HepG2 (cell line): ENCODE results near the gene ATL2. TPM values are rescaled to one million over a fixed set of nuclear protein-coding genes. Genes with fewer than 3 reads are reported as not detected.

Experiments used
- ATAC-seq: fragments of 200-7000 bp; cut with Tn5 transposase; 3 replicates; pipeline ENCODE4 v1.9.1; 2020; ENCODE audit warnings: mild to moderate bottlenecking, moderate library complexity
- BruUV-seq: library from RNA; stranded (reverse); fragments of 400-500 nt; replicated peaks from 2 replicates; lab custom pipeline; 2021; lab: Mats Ljungman, UMichigan
- CTCF ChIA-PET: fragments of 300-600 bp; formaldehyde crosslinking; extraction: SDS; loops from one replicate; lab custom pipeline; 2021; ENCODE audit warnings: low total read pairs, inconsistent platforms, low intra/inter-chr PET ratio; lab: Yijun Ruan, JAX
- POLR2A ChIA-PET: fragments of 350-600 bp; sonication (Branson Sonifier 250); formaldehyde crosslinking; loops from one replicate; lab custom pipeline; 2020; ENCODE audit warnings: antibody characterized with exemption, inconsistent platforms; lab: Yijun Ruan, JAX
- DNase-seq: peaks from one replicate; pipeline ENCODE4 v3.0.0-alpha.2; 2015; ENCODE audit warnings: low spot score
- FAIRE-seq: peaks from 3 replicates; lab custom pipeline; 2011; peaks lifted over from hg19 to GRCh38; lab: Jason Lieb, UNC
- H2AFZ ChIP-seq: one replicate; pipeline ENCODE4 v1.6.1; 2011; ENCODE audit warnings: low read length, inconsistent platforms
- H3K27ac ChIP-seq: fragments of 300-600 bp; 3 replicates; pipeline ENCODE4 v1.8.0; 2011; ENCODE audit warnings: mixed run types, mild to moderate bottlenecking, mixed read lengths, low read length, inconsistent platforms; ENCODE audit not compliant: insufficient read depth; ENCODE audit errors: extremely low read length
- H3K27me3 ChIP-seq, 2 experiments: fragments of 200-600 bp in 1 of 2; 2 replicates in 1 of 2; 3 replicates in 1 of 2; pipeline versions ENCODE4 v1.6.0 to v1.8.0; 2011; ENCODE audit warnings: low read length in 2 of 2, mild to moderate bottlenecking in 2 of 2, moderate library complexity in 2 of 2, inconsistent platforms in 1 of 2; ENCODE audit not compliant: insufficient read depth in 2 of 2, control insufficient read depth in 1 of 2
- H3K36me3 ChIP-seq, 2 experiments: fragments of 200-600 bp in 1 of 2; replicated peaks in 1 of 2; 2 replicates in 1 of 2; 3 replicates in 1 of 2; pipeline versions ENCODE4 v1.5.1 to v1.8.0; 2011; ENCODE audit warnings: low read length in 2 of 2, inconsistent platforms in 1 of 2; ENCODE audit not compliant: insufficient read depth in 2 of 2, control insufficient read depth in 1 of 2
- H3K4me1 ChIP-seq: 2 replicates; pipeline ENCODE4 v1.5.1; 2012; ENCODE audit warnings: low read length, inconsistent platforms; ENCODE audit not compliant: insufficient read depth
- H3K4me2 ChIP-seq: 2 replicates; pipeline ENCODE4 v1.6.0; 2011; ENCODE audit warnings: low read depth, low read length, inconsistent platforms
- H3K4me3 ChIP-seq, 3 experiments: fragments of 200-600 bp in 1 of 3; sonication (generic), shearing (Covaris generic) in 1 of 3; replicated peaks in 1 of 3; 2 replicates each; pipeline ENCODE4 v1.5.1; 2011 to 2016; ENCODE audit warnings: low read length in 3 of 3, inconsistent platforms in 2 of 3, low read depth in 2 of 3, mild to moderate bottlenecking in 2 of 3, control low read depth in 1 of 3, mixed read lengths in 1 of 3; ENCODE audit not compliant: insufficient read depth in 1 of 3
- H3K79me2 ChIP-seq: one replicate; pipeline ENCODE4 v1.6.1; 2011; ENCODE audit warnings: low read length, inconsistent platforms; ENCODE audit not compliant: insufficient read depth
- H3K9ac ChIP-seq: 2 replicates; pipeline ENCODE4 v1.6.0; 2011; ENCODE audit warnings: mild to moderate bottlenecking, low read depth, low read length, inconsistent platforms; ENCODE audit not compliant: insufficient read depth
- H3K9me3 ChIP-seq: 2 replicates; pipeline ENCODE4 v1.5.1; 2012; ENCODE audit warnings: mild to moderate bottlenecking, low read length
- H4K20me1 ChIP-seq: 2 replicates; pipeline ENCODE4 v1.6.0; 2011; ENCODE audit warnings: inconsistent platforms, mild to moderate bottlenecking, low read length, moderate library complexity; ENCODE audit not compliant: insufficient read depth
- BCLAF1 ChIP-seq: fragments of 450-650 bp; IDR thresholded peaks from 2 replicates; pipeline ENCODE4 v1.6.1; 2017; ENCODE audit warnings: mild to moderate bottlenecking
- FOXP1 ChIP-seq, 2 experiments: fragments of 450-650 bp in 1 of 2; IDR thresholded peaks; 2 replicates each; pipeline ENCODE4 v1.6.1; 2017 to 2018; ENCODE audit warnings: antibody characterized with exemption in 1 of 2
- GLI4 ChIP-seq: sonication (generic); formaldehyde crosslinking; IDR thresholded peaks from 2 replicates; pipeline ENCODE4 v1.5.1; 2020; ENCODE audit warnings: missing genetic modification reagents, mild to moderate bottlenecking, moderate library complexity, borderline replicate concordance
- MIXL1 ChIP-seq: IDR thresholded peaks from 2 replicates; pipeline ENCODE4 v1.6.1; 2016
- NR2F6 ChIP-seq, 2 experiments: IDR thresholded peaks; 2 replicates each; pipeline ENCODE4 v1.6.1; 2016; ENCODE audit warnings: antibody characterized with exemption in 1 of 2, mild to moderate bottlenecking in 1 of 2
- ZNF343 ChIP-seq: sonication (generic); formaldehyde crosslinking; IDR thresholded peaks from 2 replicates; pipeline ENCODE4 v1.4.0; 2020; ENCODE audit warnings: mild to moderate bottlenecking, missing genetic modification reagents
- ZNF597 ChIP-seq: sonication (generic); formaldehyde crosslinking; IDR thresholded peaks from 2 replicates; pipeline ENCODE4 v1.5.0; 2020; ENCODE audit warnings: missing genetic modification reagents
- ZNF598 ChIP-seq: sonication (generic); formaldehyde crosslinking; IDR thresholded peaks from 2 replicates; pipeline ENCODE4 v1.5.1; 2020; ENCODE audit warnings: mild to moderate bottlenecking, missing genetic modification reagents, borderline replicate concordance
- ZNF607 ChIP-seq: sonication (generic); formaldehyde crosslinking; IDR thresholded peaks from 2 replicates; pipeline ENCODE4 v1.5.1; 2020; ENCODE audit warnings: missing genetic modification reagents, mild to moderate bottlenecking, borderline replicate concordance
- WGBS: methylation state at CpG from one replicate; pipeline ENCODE4 v1.1.6; 2017; ENCODE audit warnings: low lambda C conversion rate; 5-methylcytosine and 5-hydroxymethylcytosine counted together
- in situ Hi-C: cut with HindIII; loops from 2 replicates; pipeline ENCODE4 v1.10.0; 2017; ENCODE audit warnings: low pct_unique_long_range_greater_than_20kb; ENCODE audit not compliant: extremely low pct_ligation_motif_present
- intact Hi-C: fragments of 100-400 bp; cut with micrococcal nuclease; formaldehyde crosslinking; loops from one replicate; pipeline ENCODE4 v1.10.0; 2022; ENCODE audit not compliant: unreplicated experiment
- polyA plus RNA-seq, 8 experiments: library from polyadenylated mRNA; depleted of rRNA in 3 of 8; stranded (reverse) in 7 of 8; unstranded in 1 of 8; fragments of >200 nt; fragmentation: Illumina TruSeq in 4 of 8; extraction: Trizol in 4 of 8; gene quantifications; 2 replicates each; pipeline versions ENCODE4 v1.2.1 to v1.2.3, GENCODE V29; 2011 to 2016; ENCODE audit warnings: low read depth in 4 of 8, missing spikeins in 1 of 8, mixed read lengths in 1 of 8; ENCODE audit not compliant: insufficient read depth in 1 of 8
- total RNA-seq, 5 experiments: library from RNA; depleted of rRNA; stranded (reverse); fragments of >200 nt; fragmentation: Illumina TruSeq; extraction: Trizol; gene quantifications; 2 replicates each; pipeline ENCODE4 v1.2.3, GENCODE V29; 2016; ENCODE audit warnings: low read depth in 1 of 5

ATL2 gene
- total and polyA plus RNA-seq, 2 of the 13 experiments (the other 11 are each of a cell fraction or from before 2014, with no cell fraction given): 56.5 to 119 TPM

- Histone ChIP-seq H3K4me3 (peak overlapping the region; percentile 95 to 100 (median 99); a peak in 5 of 6 replicates), H3K4me1 (peaks cover 73% of the 10 kb centered on the region), H4K20me1 (peaks cover 64% of the 10 kb centered on the region), H3K9ac (peak overlapping the region; percentile 99), H3K27ac (peak overlapping the region; percentile 25), H2AFZ (no peak overlapping the region), H3K4me2 (peak overlapping the region; percentile 86), H3K36me3 (no peaks in the 10 kb centered on the region), H3K27me3 (no peaks in the 10 kb centered on the region; a peak in 1 of 5 replicates), H3K9me3 (no peaks in the 10 kb centered on the region), H3K79me2 (peaks cover 64% of the 10 kb centered on the region)
- no TSS peak for BruUV-seq
- WGBS: 43% methylated on average over 2 of the region's 2 CpGs
- no peak for DNase-seq
- ATAC-seq: no peak
- ChIA-PET POLR2A (interaction anchor here (0.9 to 1.8 kb wide), 5 partner anchors 22 to 376 kb away, joined by 3 to 7 read pairs (median 4); no protein-coding TSS in a partner anchor), CTCF (no interaction called here)
- TF ChIP-seq ZNF597 (CRISPR knock-in tag): no peak
- no peak for TF ChIP-seq ZNF343 (CRISPR knock-in tag)
- TF ChIP-seq NR2F6 (IDR thresholded peaks at IDR 0.05): peak; percentile 56
- TF ChIP-seq NR2F6 (CRISPR knock-in tag; IDR thresholded peaks at IDR 0.05): peak; percentile 13; the same call in 1 of the 2 replicates
- TF ChIP-seq GLI4 (CRISPR knock-in tag): no peak
- TF ChIP-seq ZNF598: no peak
- no peak for FAIRE-seq
- in situ Hi-C loops: no loop called here
- intact Hi-C loops: loop anchor here (5.0 to 10.0 kb wide), 4 partner anchors 33 to 360 kb away; no protein-coding TSS in a partner anchor
Observed at GRCh38 chr2:38374984-38375383, 2.1 kb downstream of the ATL2 start.

GRCh38 chr2:38371235-38371634, 5.8 kb downstream of the ATL2 start:
- H3K27me3 ChIP-seq: no peaks in the 10 kb centered on the region
- no peaks in the 10 kb centered on the region for H3K36me3 ChIP-seq
- in situ Hi-C loops (no loop called here), intact Hi-C loops (loop anchor here (10.0 kb wide), 1 partner anchor 364 kb away; no protein-coding TSS in a partner anchor)
- FAIRE-seq (no peak), DNase-seq (no peak), ATAC-seq (no peak)
- ChIA-PET POLR2A (no interaction called here), CTCF (no interaction called here)
- no peaks in the 10 kb centered on the region for H3K9me3 ChIP-seq
- no peak overlapping the region for H3K4me3 ChIP-seq
- no peak overlapping the region for H2AFZ ChIP-seq
- H3K4me1 ChIP-seq: peaks cover 59% of the 10 kb centered on the region
- H4K20me1 ChIP-seq: peaks cover 77% of the 10 kb centered on the region
- no peak overlapping the region for H3K27ac ChIP-seq
- 95% methylated on average over 5 of the region's 5 CpGs for WGBS
- no peak overlapping the region for H3K9ac ChIP-seq
- peaks cover 94% of the 10 kb centered on the region for H3K79me2 ChIP-seq
- no TSS peak for BruUV-seq
- no peak overlapping the region for H3K4me2 ChIP-seq
- TF ChIP-seq BCLAF1: no peak
- TF ChIP-seq ZNF607 (CRISPR knock-in tag): no peak
- TF ChIP-seq MIXL1: no peak
- TF ChIP-seq FOXP1 (IDR thresholded peaks at IDR 0.05): no peak
- no peak for TF ChIP-seq FOXP1 (CRISPR knock-in tag; IDR thresholded peaks at IDR 0.05)
